ENCODE data around the gene DARS2. TPM values are rescaled to one million over a fixed set of nuclear protein-coding genes. Genes with fewer than 3 reads are reported as not detected.
"Not testable (repeated sequence)": the region's sequence is repeated elsewhere in the genome, so short reads cannot be mapped to it uniquely, and the experiment has no call there.

DARS2 gene
- total RNA-seq, 1 experiment from 2014 or later, result 25.6 TPM

- H3K9ac ChIP-seq (ENCODE audit: low read length), result no peak overlapping the region
- no peak overlapping the region for H3K4me2 ChIP-seq (ENCODE audit: low read length)
- H3K36me3 ChIP-seq (ENCODE audit: control insufficient read depth in 1 of 2, insufficient read depth in 2 of 2, low read length in 2 of 2), result peaks cover 35 to 36% of the 10 kb centered on the region in 2 experiments
- TF ChIP-seq ELF1 (IDR thresholded peaks at IDR 0.05; ENCODE audit: borderline replicate concordance, low read depth), result no peak
- TF ChIP-seq EGR1 (IDR thresholded peaks at IDR 0.05; ENCODE audit: low read depth), result no peak
- TF ChIP-seq SIN3A (IDR thresholded peaks at IDR 0.05; ENCODE audit: low read depth), result no peak
- no peak for DNase-seq (ENCODE audit: low read depth, low spot score)
- ChIA-PET RAD21 (ENCODE audit: low non-redundant PET in 1 of 2, low total read pairs in 2 of 2, uncharacterized antibody in 2 of 2, unreplicated experiment in 2 of 2) (no interaction called here), CTCF (interaction anchor here (1.0 kb wide), 1 partner anchor 356 kb away, joined by 3 read pairs; no protein-coding TSS in a partner anchor), POLR2A (interaction anchor here (0.7 to 2.1 kb wide), 4 partner anchors 14 to 432 kb away, joined by 3 to 5 read pairs (median 3); no protein-coding TSS in a partner anchor)
- peaks cover 39% of the 10 kb centered on the region for H4K20me1 ChIP-seq (ENCODE audit: insufficient read depth)
- BruUV-seq (replicated peaks), result no TSS peak
- peaks cover 27% of the 10 kb centered on the region for H3K79me2 ChIP-seq (ENCODE audit: insufficient read depth, low read length)
- H2AFZ ChIP-seq (ENCODE audit: low read depth, low read length, poor library complexity, severe bottlenecking), result no peak overlapping the region
- H3K27me3 ChIP-seq (ENCODE audit: insufficient read depth, low read length), result no peaks in the 10 kb centered on the region
- intact Hi-C loops (cut with micrococcal nuclease), result loop anchor here (2.0 to 10.0 kb wide), 2 partner anchors 353 to 431 kb away; no protein-coding TSS in a partner anchor
- H3K27ac ChIP-seq (ENCODE audit: low read depth, low read length), result no peak overlapping the region
- peak; percentile 43 for ATAC-seq
- no peaks in the 10 kb centered on the region for H3K9me3 ChIP-seq (ENCODE audit: control insufficient read depth in 1 of 2, insufficient read depth in 1 of 2, low read depth in 1 of 2, low read length in 2 of 2)
- H3K9me2 ChIP-seq (ENCODE audit: insufficient read depth), result no peaks in the 10 kb centered on the region
- H3K4me1 ChIP-seq (ENCODE audit: control insufficient read depth in 1 of 2, insufficient read depth in 2 of 2, low read length in 2 of 2), result peaks cover 5 to 32% of the 10 kb centered on the region in 2 experiments; a peak in 3 of 4 replicates
- no peak overlapping the region for H3K4me3 ChIP-seq (replicated peaks in 1 of 2; ENCODE audit: low read depth in 1 of 2, low read length in 2 of 2)
Observed at GRCh38 chr1:173861731-173862145, 37.3 kb downstream of the DARS2 start.

GRCh38 chr1:173862146-173862768 is 37.8 kb downstream of the DARS2 start:
- ChIA-PET POLR2A (interaction anchor here (0.7 to 2.1 kb wide), 4 partner anchors 14 to 432 kb away, joined by 3 to 7 read pairs (median 4); no protein-coding TSS in a partner anchor), CTCF (interaction anchor here (1.0 kb wide), 1 partner anchor 356 kb away, joined by 3 read pairs; no protein-coding TSS in a partner anchor)
- Histone ChIP-seq H3K27ac (ENCODE audit: low read depth, low read length) (peak overlapping the region; percentile 91), H4K20me1 (ENCODE audit: insufficient read depth) (peaks cover 39% of the 10 kb centered on the region; the same call in 1 of the 2 replicates), H3K79me2 (ENCODE audit: insufficient read depth, low read length) (peaks cover 33% of the 10 kb centered on the region), H3K4me1 (ENCODE audit: control insufficient read depth in 1 of 2, insufficient read depth in 2 of 2, low read length in 2 of 2) (peaks cover 5 to 33% of the 10 kb centered on the region in 2 experiments; a peak in 3 of 4 replicates), H3K36me3 (ENCODE audit: control insufficient read depth in 1 of 2, insufficient read depth in 2 of 2, low read length in 2 of 2) (peaks cover 33 to 42% of the 10 kb centered on the region in 2 experiments)
- H3K4me2 ChIP-seq (ENCODE audit: low read length); H3K9me2 ChIP-seq (ENCODE audit: insufficient read depth); H3K9me3 ChIP-seq (ENCODE audit: control insufficient read depth in 1 of 2, insufficient read depth in 1 of 2, low read depth in 1 of 2, low read length in 2 of 2); H2AFZ ChIP-seq (ENCODE audit: low read depth, low read length, poor library complexity, severe bottlenecking); H3K9ac ChIP-seq (ENCODE audit: low read length); H3K4me3 ChIP-seq (replicated peaks in 1 of 2; ENCODE audit: low read depth in 1 of 2, low read length in 2 of 2); DNase-seq (ENCODE audit: low read depth, low spot score); BruUV-seq (replicated peaks); H3K27me3 ChIP-seq (ENCODE audit: insufficient read depth, low read length); RAD21 ChIA-PET (ENCODE audit: low non-redundant PET in 1 of 2, low total read pairs in 2 of 2, uncharacterized antibody in 2 of 2, unreplicated experiment in 2 of 2): not testable (repeated sequence)
- intact Hi-C loops (cut with micrococcal nuclease), result loop anchor here (2.0 to 10.0 kb wide), 2 partner anchors 353 to 431 kb away; no protein-coding TSS in a partner anchor
- peak; percentile 53 for ATAC-seq
- TF ChIP-seq CBX3 (IDR thresholded peaks at IDR 0.05; ENCODE audit: low read depth) (peak; percentile 36; the same call in 1 of the 2 replicates), POLR2A (IDR thresholded peaks at IDR 0.05; ENCODE audit: borderline replicate concordance, extremely low read depth, insufficient read depth, insufficient read length) (peak; percentile 55), ZBTB33 (IDR thresholded peaks at IDR 0.05; ENCODE audit: extremely low read depth, insufficient replicate concordance, low read length) (peak; percentile 15), SIN3A (IDR thresholded peaks at IDR 0.05; ENCODE audit: low read depth) (peak; percentile 40; the same call in 1 of the 2 replicates), SP1 (IDR thresholded peaks at IDR 0.05; ENCODE audit: low read depth) (peak; percentile 32; the same call in 1 of the 2 replicates), JUND (IDR thresholded peaks at IDR 0.05) (peak; percentile 25; the same call in 1 of the 2 replicates), MAX (IDR thresholded peaks at IDR 0.05) (peak; percentile 16; the same call in 1 of the 2 replicates), EGR1 (IDR thresholded peaks at IDR 0.05; ENCODE audit: low read depth) (0 out of 2 replicates have a peak, but pooled peaks have one; percentile 14)

Measured in HCT116 (cell line).